HepG2 (cell line): Measurements from ENCODE around the gene CADPS2. TPM values are rescaled to one million over a fixed set of nuclear protein-coding genes. Genes with fewer than 3 reads are reported as not detected.

Source experiments
- FLYWCH1 ChIP-seq: sonication (generic); formaldehyde crosslinking; IDR thresholded peaks from 2 replicates; pipeline ENCODE4 v1.8.1; 2023; ENCODE audit warnings: mild to moderate bottlenecking, missing genetic modification reagents
- GATA4 ChIP-seq: sonication (generic); IDR thresholded peaks from 2 replicates; pipeline ENCODE4 v1.6.1; 2016; ENCODE audit warnings: antibody characterized with exemption, low read depth, borderline replicate concordance
- JUNB ChIP-seq: sonication (generic); formaldehyde crosslinking; IDR thresholded peaks from 2 replicates; pipeline ENCODE4 v1.8.0; 2022; ENCODE audit warnings: missing genetic modification reagents, mild to moderate bottlenecking, borderline replicate concordance
- KLF11 ChIP-seq: IDR thresholded peaks from 2 replicates; pipeline ENCODE4 v1.6.1; 2016; ENCODE audit warnings: missing compliant biosample characterization
- KLF9 ChIP-seq: IDR thresholded peaks from 2 replicates; pipeline ENCODE4 v1.6.1; 2016; ENCODE audit warnings: low read depth
- MAFK ChIP-seq, 2 experiments: IDR thresholded peaks in 1 of 2; conservative IDR thresholded peaks in 1 of 2; 2 replicates each; pipeline ENCODE4 v1.6.1; 2011; ENCODE audit warnings: improper control_type of control experiment in 2 of 2, low read length in 2 of 2
- MATR3 ChIP-seq: sonication (generic); formaldehyde crosslinking; IDR thresholded peaks from 2 replicates; pipeline ENCODE4 v1.4.0; 2020; ENCODE audit warnings: missing genetic modification reagents
- ONECUT2 ChIP-seq: sonication (generic); formaldehyde crosslinking; IDR thresholded peaks from 2 replicates; pipeline ENCODE4 v1.4.0; 2020; ENCODE audit warnings: missing genetic modification reagents
- POLR2AphosphoS2 ChIP-seq: IDR thresholded peaks from 2 replicates; pipeline ENCODE4 v1.6.1; 2011; ENCODE audit warnings: low read depth, low read length, improper control_type of control experiment
- SNAI1 ChIP-seq: sonication (generic); formaldehyde crosslinking; IDR thresholded peaks from 2 replicates; pipeline ENCODE4 v1.5.0; 2020; ENCODE audit warnings: mild to moderate bottlenecking, missing genetic modification reagents, borderline replicate concordance
- TEAD3 ChIP-seq: optimal IDR thresholded peaks from 2 replicates; pipeline ENCODE3; 2016; ENCODE audit warnings: borderline replicate concordance
- ZBTB2 ChIP-seq: sonication (generic); formaldehyde crosslinking; IDR thresholded peaks from 2 replicates; pipeline ENCODE4 v1.8.0; 2022; ENCODE audit warnings: low read depth, missing genetic modification reagents
- ZBTB7A ChIP-seq: sonication (generic); formaldehyde crosslinking; IDR thresholded peaks from 2 replicates; pipeline ENCODE4 v1.8.0; 2022; ENCODE audit warnings: mild to moderate bottlenecking, missing genetic modification reagents
- ZC3H4 ChIP-seq: sonication (generic); formaldehyde crosslinking; IDR thresholded peaks from 2 replicates; pipeline ENCODE4 v1.4.0; 2020; ENCODE audit warnings: missing genetic modification reagents, borderline replicate concordance
- ZNF142 ChIP-seq: sonication (generic); formaldehyde crosslinking; IDR thresholded peaks from 2 replicates; pipeline ENCODE4 v1.4.0; 2020; ENCODE audit warnings: missing genetic modification reagents
- ZNF160 ChIP-seq: sonication (generic); formaldehyde crosslinking; IDR thresholded peaks from 2 replicates; pipeline ENCODE4 v1.8.0; 2022; ENCODE audit warnings: mild to moderate bottlenecking, inconsistent platforms, missing genetic modification reagents
- ZNF263 ChIP-seq: sonication (generic); formaldehyde crosslinking; IDR thresholded peaks from 2 replicates; pipeline ENCODE4 v1.4.0; 2020; ENCODE audit warnings: missing genetic modification reagents
- ZNF264 ChIP-seq: sonication (generic); formaldehyde crosslinking; IDR thresholded peaks from 2 replicates; pipeline ENCODE4 v1.4.0; 2020; ENCODE audit warnings: missing genetic modification reagents
- ZNF3 ChIP-seq: IDR thresholded peaks from 2 replicates; pipeline ENCODE4 v1.7.0; 2017; ENCODE audit warnings: inconsistent platforms
- ZNF441 ChIP-seq: sonication (generic); formaldehyde crosslinking; IDR thresholded peaks from 2 replicates; pipeline ENCODE4 v1.7.0; 2021; ENCODE audit warnings: missing genetic modification reagents, borderline replicate concordance
- ZNF556 ChIP-seq: sonication (generic); formaldehyde crosslinking; IDR thresholded peaks from 2 replicates; pipeline ENCODE4 v1.4.0; 2020; ENCODE audit warnings: mild to moderate bottlenecking, missing genetic modification reagents, borderline replicate concordance
- ZNF558 ChIP-seq: sonication (generic); formaldehyde crosslinking; IDR thresholded peaks from 2 replicates; pipeline ENCODE4 v1.9.0; 2022; ENCODE audit warnings: mild to moderate bottlenecking, missing genetic modification reagents, borderline replicate concordance
- ZNF678 ChIP-seq: sonication (generic); formaldehyde crosslinking; IDR thresholded peaks from 2 replicates; pipeline ENCODE4 v1.4.0; 2020; ENCODE audit warnings: mild to moderate bottlenecking, missing genetic modification reagents
- ZNF790 ChIP-seq: sonication (generic); formaldehyde crosslinking; IDR thresholded peaks from 2 replicates; pipeline ENCODE4 v1.8.0; 2022; ENCODE audit warnings: missing genetic modification reagents, mild to moderate bottlenecking, borderline replicate concordance
- ZNF816 ChIP-seq: sonication (generic); formaldehyde crosslinking; IDR thresholded peaks from 2 replicates; pipeline ENCODE4 v1.8.0; 2022; ENCODE audit warnings: missing genetic modification reagents, mild to moderate bottlenecking, borderline replicate concordance
- ZNF850 ChIP-seq: sonication (generic); formaldehyde crosslinking; conservative IDR thresholded peaks from 2 replicates; pipeline ENCODE4 v1.9.0; 2021; ENCODE audit warnings: mild to moderate bottlenecking, missing genetic modification reagents
- ZSCAN29 ChIP-seq: sonication (generic); formaldehyde crosslinking; conservative IDR thresholded peaks from 2 replicates; pipeline ENCODE4 v1.4.0; 2020; ENCODE audit warnings: mild to moderate bottlenecking, missing genetic modification reagents
- ZSCAN31 ChIP-seq: sonication (generic); formaldehyde crosslinking; IDR thresholded peaks from 2 replicates; pipeline ENCODE4 v1.5.0; 2020; ENCODE audit warnings: low read depth, mild to moderate bottlenecking, missing genetic modification reagents
- polyA plus RNA-seq, 8 experiments: library from polyadenylated mRNA; depleted of rRNA in 3 of 8; stranded (reverse) in 7 of 8; unstranded in 1 of 8; fragments of >200 nt; fragmentation: Illumina TruSeq in 4 of 8; extraction: Trizol in 4 of 8; gene quantifications; 2 replicates each; pipeline versions ENCODE4 v1.2.1 to v1.2.3, GENCODE V29; 2011 to 2016; ENCODE audit warnings: low read depth in 4 of 8, missing spikeins in 1 of 8, mixed read lengths in 1 of 8; ENCODE audit not compliant: insufficient read depth in 1 of 8
- total RNA-seq, 5 experiments: library from RNA; depleted of rRNA; stranded (reverse); fragments of >200 nt; fragmentation: Illumina TruSeq; extraction: Trizol; gene quantifications; 2 replicates each; pipeline ENCODE4 v1.2.3, GENCODE V29; 2016; ENCODE audit warnings: low read depth in 1 of 5

CADPS2 gene
- total and polyA plus RNA-seq, 2 of the 13 experiments (the other 11 are each of a cell fraction or from before 2014, with no cell fraction given): 17.6 to 43.8 TPM

GRCh38 chr7:122695816-122696215, 190.4 kb downstream of the CADPS2 start (continued):
- TF ChIP-seq ZBTB2: no peak
- TF ChIP-seq ZSCAN31 (CRISPR knock-in tag): no peak
- TF ChIP-seq TEAD3 (CRISPR knock-in tag): peak; percentile 91
- TF ChIP-seq ZNF160 (CRISPR knock-in tag): no peak
- no peak for TF ChIP-seq ZNF558 (CRISPR knock-in tag)
- no peak for TF ChIP-seq ZNF790
- no peak for TF ChIP-seq ZNF441 (CRISPR knock-in tag)
- no peak for TF ChIP-seq SNAI1
- no peak for TF ChIP-seq GATA4
- TF ChIP-seq ZNF678: no peak
- no peak for TF ChIP-seq FLYWCH1 (CRISPR knock-in tag)
- TF ChIP-seq ZBTB7A (CRISPR knock-in tag): no peak
- TF ChIP-seq ZNF263 (CRISPR knock-in tag): no peak
- no peak for TF ChIP-seq JUNB (CRISPR knock-in tag)
- TF ChIP-seq KLF9: no peak
- no peak for TF ChIP-seq ZNF264 (CRISPR knock-in tag)
- TF ChIP-seq ZNF556 (CRISPR knock-in tag): peak; percentile 66; the same call in 1 of the 2 replicates
- no peak for TF ChIP-seq ZNF142 (CRISPR knock-in tag)
- no peak for TF ChIP-seq KLF11 (CRISPR knock-in tag)
- TF ChIP-seq ZNF3 (CRISPR knock-in tag): no peak
- TF ChIP-seq ZSCAN29 (CRISPR knock-in tag): no peak
- no peak for TF ChIP-seq ZNF816 (CRISPR knock-in tag)
- TF ChIP-seq POLR2AphosphoS2: no peak
- no peak for TF ChIP-seq ONECUT2 (CRISPR knock-in tag)
- no peak for TF ChIP-seq MAFK (conservative IDR thresholded peaks at IDR 0.05 in 1 of 2, IDR thresholded peaks at IDR 0.05 in 1 of 2; ENCODE audit: low read length in 2 of 2)
- no peak for TF ChIP-seq ZC3H4 (CRISPR knock-in tag)
- TF ChIP-seq ZNF850 (CRISPR knock-in tag): no peak
- no peak for TF ChIP-seq MATR3 (CRISPR knock-in tag)
